Endothelial cell of umbilical vein (primary cell): ENCODE results near the gene HSF2.

ENCODE experiments used
- CTCF ChIP-seq, 2 donors: IDR thresholded peaks; 1 replicate in 1 of 2; 2 replicates in 1 of 2; pipeline ENCODE4 v1.5.1; 2011; ENCODE audit warnings: low read length in 2 of 2, mild to moderate bottlenecking in 2 of 2, moderate library complexity in 2 of 2, control low read depth in 1 of 2, inconsistent platforms in 1 of 2, low read depth in 1 of 2; ENCODE audit not compliant: insufficient read depth in 1 of 2; ENCODE audit errors: extremely low read depth in 1 of 2
- FOS ChIP-seq: IDR thresholded peaks from 2 replicates; pipeline ENCODE4 v1.6.1; 2011; ENCODE audit warnings: mild to moderate bottlenecking, low read length, moderate library complexity, borderline replicate concordance; ENCODE audit not compliant: insufficient read depth
- TF ChIP-seq, protein P1 (sequence below): IDR thresholded peaks from 2 replicates; pipeline ENCODE4 v1.6.1; 2011; ENCODE audit not compliant: insufficient read depth, insufficient read length

GRCh38 chr6:122394016-122394415 is 5.4 kb upstream of the HSF2 start:
- TF ChIP-seq CTCF (IDR thresholded peaks at IDR 0.05; ENCODE audit: extremely low read depth in 1 of 2, insufficient read depth in 1 of 2, low read depth in 1 of 2, low read length in 2 of 2) (no peak), FOS (no peak)
- TF ChIP-seq, protein P1, sequence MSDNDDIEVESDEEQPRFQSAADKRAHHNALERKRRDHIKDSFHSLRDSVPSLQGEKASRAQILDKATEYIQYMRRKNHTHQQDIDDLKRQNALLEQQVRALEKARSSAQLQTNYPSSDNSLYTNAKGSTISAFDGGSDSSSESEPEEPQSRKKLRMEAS: no peak
